Neural crest cell (in vitro differentiated cells): ENCODE measurements around the gene COL26A1. TPM values are rescaled to one million over a fixed set of nuclear protein-coding genes. Genes with fewer than 3 reads are reported as not detected.

Experiments used
- DNase-seq: peaks from one replicate; pipeline ENCODE4 v3.0.0; 2021; ENCODE audit warnings: low read depth, mixed read lengths, low spot score
- H3K27ac Mint-ChIP-seq: one replicate; pipeline ENCODE4 v1.8.0; 2021; ENCODE audit warnings: mild to moderate bottlenecking, mixed read lengths; ENCODE audit not compliant: unreplicated experiment
- H3K27me3 Mint-ChIP-seq: 2 replicates; pipeline ENCODE4 v1.8.0; 2021; ENCODE audit warnings: low read depth, mild to moderate bottlenecking, mixed read lengths
- H3K36me3 Mint-ChIP-seq: 2 replicates; pipeline ENCODE4 v1.8.0; 2021; ENCODE audit warnings: low read depth, mild to moderate bottlenecking, mixed read lengths
- H3K4me1 Mint-ChIP-seq: 2 replicates; pipeline ENCODE4 v1.8.0; 2021; ENCODE audit warnings: mixed read lengths
- H3K4me3 Mint-ChIP-seq: one replicate; pipeline ENCODE4 v1.8.0; 2021; ENCODE audit warnings: mild to moderate bottlenecking, mixed read lengths
- H3K9me3 Mint-ChIP-seq: 2 replicates; pipeline ENCODE4 v1.8.0; 2021; ENCODE audit warnings: mixed read lengths
- total RNA-seq: library from RNA; stranded (reverse); gene quantifications from 2 replicates; pipeline ENCODE4 v1.2.1, GENCODE V29; 2021
- TF ChIP-seq, protein P1 (sequence below): fragments of 200-600 bp; sonication (generic); conservative IDR thresholded peaks from 2 replicates; pipeline ENCODE4 v1.5.0; 2021; ENCODE audit warnings: antibody characterized with exemption, mild to moderate bottlenecking

Gene COL26A1
- total RNA-seq, 1 donor from 2014 or later = 38.3 TPM

- Mint-ChIP-seq H3K27me3 (no peaks in the 10 kb centered on the region), H3K4me1 (peaks cover 30% of the 10 kb centered on the region), H3K27ac (no peak overlapping the region), H3K4me3 (no peak overlapping the region), H3K9me3 (no peaks in the 10 kb centered on the region), H3K36me3 (no peaks in the 10 kb centered on the region)
- DNase-seq = no peak
- TF ChIP-seq, protein P1, sequence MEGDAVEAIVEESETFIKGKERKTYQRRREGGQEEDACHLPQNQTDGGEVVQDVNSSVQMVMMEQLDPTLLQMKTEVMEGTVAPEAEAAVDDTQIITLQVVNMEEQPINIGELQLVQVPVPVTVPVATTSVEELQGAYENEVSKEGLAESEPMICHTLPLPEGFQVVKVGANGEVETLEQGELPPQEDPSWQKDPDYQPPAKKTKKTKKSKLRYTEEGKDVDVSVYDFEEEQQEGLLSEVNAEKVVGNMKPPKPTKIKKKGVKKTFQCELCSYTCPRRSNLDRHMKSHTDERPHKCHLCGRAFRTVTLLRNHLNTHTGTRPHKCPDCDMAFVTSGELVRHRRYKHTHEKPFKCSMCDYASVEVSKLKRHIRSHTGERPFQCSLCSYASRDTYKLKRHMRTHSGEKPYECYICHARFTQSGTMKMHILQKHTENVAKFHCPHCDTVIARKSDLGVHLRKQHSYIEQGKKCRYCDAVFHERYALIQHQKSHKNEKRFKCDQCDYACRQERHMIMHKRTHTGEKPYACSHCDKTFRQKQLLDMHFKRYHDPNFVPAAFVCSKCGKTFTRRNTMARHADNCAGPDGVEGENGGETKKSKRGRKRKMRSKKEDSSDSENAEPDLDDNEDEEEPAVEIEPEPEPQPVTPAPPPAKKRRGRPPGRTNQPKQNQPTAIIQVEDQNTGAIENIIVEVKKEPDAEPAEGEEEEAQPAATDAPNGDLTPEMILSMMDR = no peak
Observed at GRCh38 chr7:101536232-101536631, 173.6 kb downstream of the COL26A1 start.

GRCh38 chr7:101536668-101537067 lies 174.0 kb downstream of the COL26A1 start:
- Mint-ChIP-seq H3K27me3 (no peaks in the 10 kb centered on the region), H3K4me3 (no peak overlapping the region), H3K36me3 (no peaks in the 10 kb centered on the region), H3K4me1 (peaks cover 26% of the 10 kb centered on the region), H3K27ac (no peak overlapping the region), H3K9me3 (no peaks in the 10 kb centered on the region)
- no peak for DNase-seq
- TF ChIP-seq, protein P1 = no peak

- Mint-ChIP-seq H3K4me1 (peaks cover 21% of the 10 kb centered on the region), H3K27ac (no peak overlapping the region), H3K9me3 (no peaks in the 10 kb centered on the region), H3K27me3 (no peaks in the 10 kb centered on the region), H3K36me3 (no peaks in the 10 kb centered on the region), H3K4me3 (no peak overlapping the region)
- DNase-seq = no peak
- TF ChIP-seq, protein P1 = no peak
Observed at GRCh38 chr7:101537205-101537604, 174.5 kb downstream of the COL26A1 start.

GRCh38 chr7:101537935-101538595 lies 175.4 kb downstream of the COL26A1 start:
- Mint-ChIP-seq H3K27me3 (no peaks in the 10 kb centered on the region), H3K4me3 (no peak overlapping the region), H3K9me3 (no peaks in the 10 kb centered on the region), H3K27ac (no peak overlapping the region), H3K4me1 (peaks cover 17% of the 10 kb centered on the region), H3K36me3 (no peaks in the 10 kb centered on the region)
- TF ChIP-seq, protein P1 = no peak
- DNase-seq = no peak

- H3K4me1 Mint-ChIP-seq = peaks cover 17% of the 10 kb centered on the region
- H3K27me3 Mint-ChIP-seq = no peaks in the 10 kb centered on the region
- peak; percentile 81 for DNase-seq
- TF ChIP-seq, protein P1 = peak; percentile 91
- H3K9me3 Mint-ChIP-seq = no peaks in the 10 kb centered on the region
- H3K27ac Mint-ChIP-seq = no peak overlapping the region
- peak overlapping the region; percentile 57 for H3K4me3 Mint-ChIP-seq
- no peaks in the 10 kb centered on the region for H3K36me3 Mint-ChIP-seq
Observed at GRCh38 chr7:101538596-101539459, 176.2 kb downstream of the COL26A1 start.
